ENCODE data around the gene RIF1.

Gene RIF1

GRCh38 chr2:151525821-151526373 lies 116.2 kb downstream of the RIF1 start:
- DNase-seq = no peak

- DNase-seq = no peak
Measured at GRCh38 chr2:151526572-151527090, 116.9 kb downstream of the RIF1 start.

All from activated CD4-positive, alpha-beta T cell treated with anti-CD3 and anti-CD28 coated beads, Interleukin-2, amount 50 U/mL, for 16 hours (primary cell).